ENCODE measurements around the gene TUT1.
A peak's percentile ranks its signal among the peaks of the same experiment; 100 is the strongest.
"Not testable (repeated sequence)": the region's sequence is repeated elsewhere in the genome, so short reads cannot be mapped to it uniquely, and the experiment has no call there.

The TUT1 gene

DNA sequence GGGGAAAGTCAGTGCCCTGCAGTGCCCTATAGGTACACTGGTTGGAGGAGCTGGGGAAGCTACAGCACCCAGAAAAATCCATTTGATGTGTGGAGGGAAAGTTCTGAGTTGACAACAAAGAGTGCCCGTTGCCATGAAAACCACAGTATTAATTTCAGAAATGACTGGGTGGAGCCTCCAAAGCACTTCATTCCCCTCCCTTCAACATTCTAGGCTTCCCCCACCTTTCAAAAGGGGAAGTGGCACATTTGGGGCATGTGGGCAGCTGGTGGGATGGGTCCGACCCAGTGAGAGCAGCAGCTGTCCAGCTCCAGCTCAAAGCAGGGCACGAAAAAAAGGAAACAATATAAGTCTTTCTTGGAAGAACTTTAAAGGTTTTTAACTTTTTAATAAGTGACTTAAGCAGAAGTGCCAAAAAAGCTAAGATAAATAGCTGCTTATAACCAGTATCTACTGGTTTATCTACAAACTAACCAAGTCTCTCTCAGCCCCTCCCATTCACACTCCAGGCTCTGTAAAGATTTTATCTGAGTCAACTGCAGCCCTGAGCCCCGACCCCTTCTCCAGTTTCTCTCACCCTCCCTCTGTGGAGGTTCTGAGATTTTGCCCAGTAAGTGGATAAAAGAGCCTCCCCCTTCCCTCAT lies 35.7 kb downstream of the TUT1 start:
- Histone ChIP-seq H3K4me1 (ENCODE audit: control insufficient read depth, insufficient read depth, low read length, poor library complexity, severe bottlenecking) (peaks cover 82% of the 10 kb centered on the region), H3K27ac (ENCODE audit: low read depth, low read length, severe bottlenecking) (peak overlapping the region; percentile 96), H3K36me3 (ENCODE audit: control insufficient read depth, insufficient read depth, low read length) (peaks cover 48% of the 10 kb centered on the region), H3K4me3 (ENCODE audit: extremely low read depth, insufficient read depth, low read length, poor library complexity, severe bottlenecking) (no peak overlapping the region), H3K9me3 (ENCODE audit: control insufficient read depth, low read length) (no peaks in the 10 kb centered on the region)
- WGBS, 2 experiments (ENCODE audit: insufficient coverage in 2 of 2) = 17% methylated on average over 1 of the region's 4 CpGs; no CpG with 5 or more reads in 1 of the 2 experiments

GRCh38 chr11:62554387-62555167 lies 36.7 kb downstream of the TUT1 start:
- WGBS, 2 experiments (ENCODE audit: insufficient coverage in 2 of 2) = 85 to 87% methylated on average over 4 of the region's 7 CpGs
- peak overlapping the region; percentile 98 for H3K27ac ChIP-seq (ENCODE audit: low read depth, low read length, severe bottlenecking)
- H3K9me3 ChIP-seq (ENCODE audit: control insufficient read depth, low read length) = no peaks in the 10 kb centered on the region
- H3K36me3 ChIP-seq (ENCODE audit: control insufficient read depth, insufficient read depth, low read length) = peaks cover 40% of the 10 kb centered on the region
- H3K4me1 ChIP-seq (ENCODE audit: control insufficient read depth, insufficient read depth, low read length, poor library complexity, severe bottlenecking) = peaks cover 74% of the 10 kb centered on the region
- no peak overlapping the region for H3K4me3 ChIP-seq (ENCODE audit: extremely low read depth, insufficient read depth, low read length, poor library complexity, severe bottlenecking)

- Histone ChIP-seq H3K36me3 (ENCODE audit: control insufficient read depth, insufficient read depth, low read length) (peaks cover 33% of the 10 kb centered on the region), H3K9me3 (ENCODE audit: control insufficient read depth, low read length) (no peaks in the 10 kb centered on the region), H3K4me3 (ENCODE audit: extremely low read depth, insufficient read depth, low read length, poor library complexity, severe bottlenecking) (peak overlapping the region; percentile 12), H3K4me1 (ENCODE audit: control insufficient read depth, insufficient read depth, low read length, poor library complexity, severe bottlenecking) (peaks cover 70% of the 10 kb centered on the region), H3K27ac (ENCODE audit: low read depth, low read length, severe bottlenecking) (peak overlapping the region; percentile 98)
- 81 to 100% methylated on average over 3 to 8 of the region's 8 CpGs for WGBS, 2 experiments (ENCODE audit: insufficient coverage in 2 of 2)
Measured at GRCh38 chr11:62553839-62554361, 37.4 kb downstream of the TUT1 start.

DNA sequence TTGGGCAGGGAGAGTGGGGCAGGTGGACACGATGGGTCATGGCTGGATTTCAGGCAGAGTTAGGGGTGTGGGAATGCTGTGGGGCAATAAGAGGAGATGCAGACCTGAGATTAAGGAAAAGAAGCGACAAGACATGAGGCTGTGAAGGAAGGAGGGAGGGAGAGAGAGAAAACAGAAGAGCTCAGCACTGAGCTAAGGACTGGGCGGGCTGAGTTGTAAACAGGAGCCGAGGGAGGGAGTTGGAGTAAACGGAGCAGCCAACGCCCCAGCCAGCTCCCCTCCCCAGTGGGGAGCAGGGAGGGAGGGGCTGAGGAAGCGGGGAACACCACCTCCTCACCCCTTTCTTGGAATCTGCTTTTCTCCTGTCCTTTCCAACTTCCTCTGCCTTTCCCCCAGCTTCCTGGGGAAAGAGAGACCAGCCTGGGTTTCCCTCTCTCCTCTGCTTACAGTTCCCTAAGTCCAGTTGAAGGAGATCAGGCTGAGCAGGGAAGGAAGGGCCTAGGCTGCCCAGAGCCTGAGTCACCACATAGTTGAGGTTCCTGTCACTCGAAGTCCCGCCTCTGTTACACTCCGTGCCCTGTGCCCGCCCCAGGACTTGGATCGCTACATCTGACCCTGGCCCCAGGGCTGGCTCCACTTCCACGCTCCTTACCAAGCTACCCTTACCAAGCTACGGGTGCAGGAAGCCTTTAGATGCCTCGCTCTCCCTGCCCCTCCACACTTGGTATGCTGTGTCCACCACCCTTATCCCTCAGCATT lies 38.1 kb downstream of the TUT1 start:
- WGBS, 2 experiments (ENCODE audit: insufficient coverage in 2 of 2) = 16 to 18% methylated on average over 12 of the region's 15 CpGs
- Histone ChIP-seq H3K9me3 (ENCODE audit: control insufficient read depth, low read length) (no peaks in the 10 kb centered on the region), H3K4me1 (ENCODE audit: control insufficient read depth, insufficient read depth, low read length, poor library complexity, severe bottlenecking) (peaks cover 71% of the 10 kb centered on the region), H3K4me3 (ENCODE audit: extremely low read depth, insufficient read depth, low read length, poor library complexity, severe bottlenecking) (peak overlapping the region; percentile 12), H3K27ac (ENCODE audit: low read depth, low read length, severe bottlenecking) (peak overlapping the region; percentile 98), H3K36me3 (ENCODE audit: control insufficient read depth, insufficient read depth, low read length) (peaks cover 26% of the 10 kb centered on the region)

DNA sequence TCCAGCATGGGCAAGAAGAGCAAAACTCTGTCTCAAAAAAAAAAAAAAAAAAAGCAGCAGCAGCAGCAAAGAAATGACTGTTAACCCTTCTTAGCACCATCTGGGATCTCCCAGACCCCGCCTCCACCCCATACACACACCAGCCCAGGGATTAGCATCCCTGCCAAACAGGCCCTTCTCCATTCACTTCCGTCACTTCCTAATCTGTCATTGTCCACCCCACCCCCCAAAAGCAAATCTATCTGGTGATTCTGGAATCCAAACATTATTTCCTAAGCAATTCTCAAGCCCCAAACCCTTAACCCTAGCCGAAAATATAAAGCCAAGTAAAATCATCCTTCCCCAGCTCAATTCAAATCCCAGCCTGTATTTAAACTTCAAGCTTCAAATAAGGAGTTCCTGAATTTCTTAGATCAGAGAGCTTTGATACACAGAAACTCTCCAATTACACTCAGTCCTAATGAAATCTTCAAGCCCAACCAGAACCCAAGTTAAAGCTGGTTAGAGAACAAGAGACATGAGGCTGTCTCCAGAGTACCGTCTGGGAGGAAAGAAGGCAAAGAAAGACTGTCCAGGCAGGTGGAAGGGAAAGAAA lies 38.7 kb downstream of the TUT1 start:
- Histone ChIP-seq H3K4me1 (ENCODE audit: control insufficient read depth, insufficient read depth, low read length, poor library complexity, severe bottlenecking) (peaks cover 71% of the 10 kb centered on the region), H3K4me3 (ENCODE audit: extremely low read depth, insufficient read depth, low read length, poor library complexity, severe bottlenecking) (peak overlapping the region; percentile 12)

GRCh38 chr11:62550478-62550877 lies 40.8 kb downstream of the TUT1 start:
- 90 to 100% methylated on average over 1 to 2 of the region's 2 CpGs for WGBS, 2 experiments (ENCODE audit: insufficient coverage in 2 of 2)
- not testable (repeated sequence) for H3K36me3 ChIP-seq (ENCODE audit: control insufficient read depth, insufficient read depth, low read length); H3K9me3 ChIP-seq (ENCODE audit: control insufficient read depth, low read length); H3K27ac ChIP-seq (ENCODE audit: low read depth, low read length, severe bottlenecking); H3K4me3 ChIP-seq (ENCODE audit: extremely low read depth, insufficient read depth, low read length, poor library complexity, severe bottlenecking)
- peaks cover 53% of the 10 kb centered on the region for H3K4me1 ChIP-seq (ENCODE audit: control insufficient read depth, insufficient read depth, low read length, poor library complexity, severe bottlenecking)

More for the DNA sequence above, 38.7 kb downstream of the TUT1 start:
- Histone ChIP-seq H3K36me3 (ENCODE audit: control insufficient read depth, insufficient read depth, low read length) (peaks cover 20% of the 10 kb centered on the region), H3K9me3 (ENCODE audit: control insufficient read depth, low read length) (no peaks in the 10 kb centered on the region), H3K27ac (ENCODE audit: low read depth, low read length, severe bottlenecking) (peak overlapping the region; percentile 98)
- whole genome bisulfite sequencing, 2 experiments (ENCODE audit: insufficient coverage in 2 of 2) = 62 to 75% methylated on average over 2 to 4 of the region's 4 CpGs

GRCh38 chr11:62548545-62549335 lies 42.6 kb downstream of the TUT1 start:
- Histone ChIP-seq H3K4me3 (ENCODE audit: extremely low read depth, insufficient read depth, low read length, poor library complexity, severe bottlenecking) (no peak overlapping the region), H3K27ac (ENCODE audit: low read depth, low read length, severe bottlenecking) (no peak overlapping the region), H3K36me3 (ENCODE audit: control insufficient read depth, insufficient read depth, low read length) (peaks cover 3% of the 10 kb centered on the region), H3K9me3 (ENCODE audit: control insufficient read depth, low read length) (no peaks in the 10 kb centered on the region), H3K4me1 (ENCODE audit: control insufficient read depth, insufficient read depth, low read length, poor library complexity, severe bottlenecking) (peaks cover 40% of the 10 kb centered on the region)
- WGBS, 2 experiments (ENCODE audit: insufficient coverage in 2 of 2) = 90 to 91% methylated on average over 11 to 17 of the region's 17 CpGs

GRCh38 chr11:62547691-62548281 lies 43.5 kb downstream of the TUT1 start:
- peak overlapping the region; percentile 96 for H3K4me3 ChIP-seq (ENCODE audit: extremely low read depth, insufficient read depth, low read length, poor library complexity, severe bottlenecking)
- peak overlapping the region; percentile 86 for H3K27ac ChIP-seq (ENCODE audit: low read depth, low read length, severe bottlenecking)

DNA sequence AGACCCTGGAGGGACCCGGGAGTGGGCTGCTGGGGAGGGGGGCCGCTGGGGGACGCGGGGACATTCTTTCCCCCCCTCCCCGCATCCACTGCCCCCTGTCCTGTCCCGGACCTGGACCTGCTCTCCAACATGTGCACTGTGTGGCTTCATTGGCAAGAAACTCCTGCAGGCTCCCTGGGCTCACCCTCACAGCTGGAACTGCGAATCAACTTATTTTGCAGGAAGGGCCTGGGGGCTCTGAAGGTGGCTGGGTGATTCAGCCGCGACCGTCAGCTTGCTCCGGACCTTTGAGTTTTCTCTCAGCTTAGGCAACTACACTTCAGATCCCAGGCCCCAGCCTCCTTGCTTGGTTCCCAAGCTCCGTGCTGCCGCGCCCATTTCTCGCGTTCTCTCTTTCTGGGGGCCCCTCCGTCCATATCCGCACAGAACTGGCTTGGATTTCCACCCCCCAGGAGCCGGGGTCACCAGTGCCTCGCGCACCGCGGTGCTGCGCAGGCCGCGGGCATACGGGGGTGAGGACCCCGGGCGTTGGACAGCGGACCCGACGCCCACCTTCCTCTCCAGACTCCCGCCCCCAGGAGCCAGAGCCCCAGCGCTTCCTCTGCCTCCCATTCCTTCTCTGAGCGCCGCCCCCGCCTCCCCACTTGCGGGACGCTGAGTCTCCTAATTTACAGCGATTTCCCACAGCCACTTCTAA lies 44.2 kb downstream of the TUT1 start:
- Histone ChIP-seq H3K27ac (ENCODE audit: low read depth, low read length, severe bottlenecking) (peak overlapping the region; percentile 86), H3K4me3 (ENCODE audit: extremely low read depth, insufficient read depth, low read length, poor library complexity, severe bottlenecking) (peak overlapping the region; percentile 96), H3K9me3 (ENCODE audit: control insufficient read depth, low read length) (no peaks in the 10 kb centered on the region), H3K4me1 (ENCODE audit: control insufficient read depth, insufficient read depth, low read length, poor library complexity, severe bottlenecking) (peaks cover 41% of the 10 kb centered on the region), H3K36me3 (ENCODE audit: control insufficient read depth, insufficient read depth, low read length) (peaks cover 9% of the 10 kb centered on the region)
- WGBS, 2 experiments (ENCODE audit: insufficient coverage in 2 of 2) = 0 to 1% methylated on average over 27 to 33 of the region's 40 CpGs

More at GRCh38 chr11:62547691-62548281, 43.5 kb downstream of the TUT1 start:
- 59 to 67% methylated on average over 6 of the region's 8 CpGs for WGBS, 2 experiments (ENCODE audit: insufficient coverage in 2 of 2)
- Histone ChIP-seq H3K9me3 (ENCODE audit: control insufficient read depth, low read length) (no peaks in the 10 kb centered on the region), H3K4me1 (ENCODE audit: control insufficient read depth, insufficient read depth, low read length, poor library complexity, severe bottlenecking) (peaks cover 40% of the 10 kb centered on the region), H3K36me3 (ENCODE audit: control insufficient read depth, insufficient read depth, low read length) (peaks cover 3% of the 10 kb centered on the region)
